GM23248 (cell line): ENCODE measurements around the gene TMEM244. TPM values are rescaled to one million over a fixed set of nuclear protein-coding genes. Genes with fewer than 3 reads are reported as not detected.

ENCODE experiments used
- DNase-seq: peaks from one replicate; pipeline ENCODE4 v3.0.0-alpha.2; 2015
- H2AFZ ChIP-seq: fragments of 200-600 bp; sonication (generic); 2 replicates; pipeline ENCODE4 v1.6.1; 2016; ENCODE audit warnings: antibody characterized with exemption
- H3F3A ChIP-seq: fragments of 200-600 bp; sonication (generic); 2 replicates; pipeline ENCODE4 v1.6.1; 2016; ENCODE audit warnings: mild to moderate bottlenecking, antibody characterized with exemption, mixed run types; ENCODE audit not compliant: insufficient read depth
- H3K27ac ChIP-seq: fragments of 200-600 bp; sonication (generic); 2 replicates; pipeline ENCODE4 v1.5.1; 2016; ENCODE audit warnings: mild to moderate bottlenecking
- H3K27me3 ChIP-seq: fragments of 200-600 bp; sonication (generic); replicated peaks from 2 replicates; pipeline ENCODE4 v1.6.1; 2016; ENCODE audit warnings: mild to moderate bottlenecking; ENCODE audit not compliant: insufficient read depth
- H3K36me3 ChIP-seq: fragments of 200-600 bp; sonication (generic); 2 replicates; pipeline ENCODE4 v1.6.1; 2016; ENCODE audit warnings: low read depth, mild to moderate bottlenecking
- H3K4me1 ChIP-seq: fragments of 200-600 bp; sonication (generic); 2 replicates; pipeline ENCODE4 v1.6.1; 2016; ENCODE audit warnings: mild to moderate bottlenecking; ENCODE audit not compliant: insufficient read depth
- H3K4me2 ChIP-seq: fragments of 200-600 bp; sonication (generic); one replicate; pipeline ENCODE4 v1.6.1; 2016; ENCODE audit warnings: mild to moderate bottlenecking; ENCODE audit not compliant: unreplicated experiment
- H3K4me3 ChIP-seq: fragments of 200-600 bp; sonication (generic); 2 replicates; pipeline ENCODE4 v1.5.1; 2016; ENCODE audit warnings: mild to moderate bottlenecking
- H3K79me2 ChIP-seq: fragments of 200-600 bp; sonication (generic); 2 replicates; pipeline ENCODE4 v1.6.1; 2016; ENCODE audit warnings: mild to moderate bottlenecking; ENCODE audit not compliant: insufficient read depth
- H3K9ac ChIP-seq: fragments of 200-600 bp; sonication (generic); 2 replicates; pipeline ENCODE4 v1.6.1; 2016; ENCODE audit warnings: mild to moderate bottlenecking
- H3K9me2 ChIP-seq: fragments of 200-600 bp; sonication (generic); 2 replicates; pipeline ENCODE4 v1.6.1; 2016; ENCODE audit warnings: mixed run types, mild to moderate bottlenecking, moderate library complexity; ENCODE audit not compliant: insufficient read depth
- H3K9me3 ChIP-seq: fragments of 200-600 bp; sonication (generic); one replicate; pipeline ENCODE4 v1.6.1; 2017; ENCODE audit warnings: low read depth
- H4K20me1 ChIP-seq: fragments of 200-600 bp; sonication (generic); 2 replicates; pipeline ENCODE4 v1.6.0; 2016; ENCODE audit not compliant: insufficient read depth
- EZH2phosphoT487 ChIP-seq: fragments of 200-600 bp; sonication (generic); IDR thresholded peaks from 2 replicates; pipeline ENCODE4 v1.6.1; 2018; ENCODE audit warnings: antibody characterized with exemption, moderate library complexity, mild to moderate bottlenecking, low read depth; ENCODE audit not compliant: insufficient read depth
- WGBS, 2 experiments: methylation state at CpG; one replicate each; pipeline ENCODE4 v1.1.6; 2015 to 2017; ENCODE audit warnings: low lambda C conversion rate in 2 of 2, low coverage in 1 of 2; ENCODE audit errors: missing lambda C conversion rate in 2 of 2; 5-methylcytosine and 5-hydroxymethylcytosine counted together
- in situ Hi-C: fragments of 300-500 bp; cut with MboI; formaldehyde crosslinking; loops from 2 replicates; pipeline ENCODE4 v1.15.0; 2020
- polyA plus RNA-seq: library from polyadenylated mRNA; unstranded; fragments of >200 nt; fragmentation: Nextera tagmentation; extraction: Ambion mirVana; gene quantifications from 2 replicates; pipeline ENCODE4 v1.2.1, GENCODE V29; 2016
- small RNA-seq: library from RNA; depleted of rRNA; stranded (forward); fragments of <200 nt; gene quantifications from one replicate; pipeline ENCODE3, GENCODE V24; 2014; ENCODE audit warnings: low read depth, low replicate concordance
- total RNA-seq: library from RNA; depleted of rRNA; stranded (reverse); fragments of >200 nt; shearing (Covaris generic); gene quantifications from 2 replicates; pipeline ENCODE4 v1.2.3, GENCODE V29; 2014; rRNA removed

Gene TMEM244
- total and polyA plus RNA-seq, 2 experiments from 2014 or later: not detected

DNA sequence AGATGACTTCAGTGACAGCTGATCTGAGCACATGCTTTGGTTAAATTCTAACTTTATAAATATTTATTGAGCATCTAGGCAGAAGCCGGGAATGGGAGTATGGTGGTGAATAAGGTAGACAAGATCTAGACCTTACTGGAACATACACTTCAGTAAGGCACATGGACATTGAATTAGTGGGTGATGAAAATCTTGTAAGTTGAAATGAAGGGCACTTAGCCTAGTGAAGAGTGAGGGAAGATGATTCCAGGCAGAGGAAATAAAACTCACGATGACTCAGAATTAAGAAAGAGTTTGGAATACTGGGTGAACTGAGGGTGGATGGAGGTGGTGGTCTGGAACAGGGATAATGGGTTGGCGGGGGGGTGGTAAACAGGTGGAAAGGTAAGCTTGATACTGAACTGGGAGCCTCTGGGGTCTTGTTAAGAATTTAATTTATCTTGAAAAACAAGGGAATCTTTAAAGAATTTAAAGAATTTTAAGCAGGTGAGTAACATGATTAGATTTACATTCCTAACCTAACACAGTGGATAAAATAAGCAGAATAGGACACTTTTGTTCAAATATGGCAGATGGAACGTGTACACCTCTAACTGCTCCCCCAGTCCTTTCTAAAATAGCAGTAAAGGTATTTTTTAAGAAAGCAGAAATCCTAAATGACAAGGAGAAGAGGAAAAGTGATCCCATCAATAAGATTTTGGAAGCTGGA lies 75.9 kb downstream of the TMEM244 start:
- Histone ChIP-seq H3K79me2 (no peaks in the 10 kb centered on the region), H2AFZ (no peak overlapping the region), H3F3A (peaks cover 11% of the 10 kb centered on the region; the same call in 1 of the 2 replicates), H3K9ac (no peak overlapping the region), H3K4me1 (peaks cover 16% of the 10 kb centered on the region), H3K4me3 (no peak overlapping the region), H3K36me3 (no peaks in the 10 kb centered on the region), H4K20me1 (no peaks in the 10 kb centered on the region), H3K4me2 (peak overlapping the region; percentile 18), H3K27ac (no peak overlapping the region), H3K27me3 (no peaks in the 10 kb centered on the region), H3K9me2 (no peaks in the 10 kb centered on the region), H3K9me3 (no peaks in the 10 kb centered on the region)
- peak; percentile 55 for DNase-seq
- in situ Hi-C loops: no loop called here
- no peak for TF ChIP-seq EZH2phosphoT487
- WGBS, 2 experiments: 57 to 63% methylated on average over 4 of the region's 4 CpGs

Small RNA genes lying within 50 kb of the gene (small RNA-seq; reads per million reads assigned to genes)
- not detected for gene AL451046.2

Other genes with a start within 250 kb of the TMEM244 start
- 23.8 and 25.3 TPM in 2 replicates for gene ARHGAP18, start 151.1 kb downstream of the TMEM244 start, total RNA-seq
- 12.0 and 12.5 TPM in 2 replicates for gene ARHGAP18, start 151.1 kb downstream of the TMEM244 start, polyA plus RNA-seq
- gene L3MBTL3, start 157.3 kb upstream of the TMEM244 start, total RNA-seq: 4.3 and 21.8 TPM in 2 replicates
- gene L3MBTL3, start 157.3 kb upstream of the TMEM244 start, polyA plus RNA-seq: 2.4 and 3.3 TPM in 2 replicates